ENCODE results near the gene CLRN3.

Gene CLRN3

DNA sequence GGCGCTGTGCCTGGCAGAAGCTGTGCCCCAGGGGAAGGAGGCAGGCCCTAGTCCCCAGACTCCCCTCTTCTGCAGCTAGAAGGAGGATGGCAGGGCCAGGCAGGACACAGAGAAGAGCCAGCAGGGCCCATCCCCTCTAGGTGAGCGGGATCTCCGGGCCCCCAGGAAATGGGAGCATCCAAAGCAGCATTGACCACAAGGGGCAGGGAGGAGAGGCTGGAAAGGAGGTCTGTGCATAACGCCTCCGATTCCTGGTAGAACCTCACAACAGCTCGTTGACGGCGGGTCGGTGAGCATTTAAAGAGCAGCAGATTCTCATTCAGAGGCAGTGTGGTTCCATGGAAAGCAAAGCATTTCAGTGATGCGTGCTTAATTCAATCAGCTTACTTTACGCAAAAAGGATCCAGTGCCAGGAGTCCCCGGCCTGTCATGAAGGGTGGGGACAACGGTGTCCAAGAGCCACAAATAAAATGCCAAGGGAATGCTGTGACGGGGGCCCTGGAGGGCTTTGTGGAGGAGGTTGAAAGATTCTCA is 41.0 kb downstream of the CLRN3 start:
- no peaks in the 10 kb centered on the region for H3K9me3 ChIP-seq (ENCODE audit: control insufficient read depth, low read length)
- 86% methylated on average over 14 of the region's 14 CpGs for WGBS
- H4K8ac ChIP-seq (ENCODE audit: low read length), result no peak overlapping the region
- no peak overlapping the region for H2BK12ac ChIP-seq (ENCODE audit: low read length in 2 of 2)
- H3K9ac ChIP-seq (ENCODE audit: low read length), result no peak overlapping the region
- H3K23ac ChIP-seq (ENCODE audit: low read length in 2 of 2), result no peak overlapping the region
- no peaks in the 10 kb centered on the region for H3K79me1 ChIP-seq (replicated peaks; ENCODE audit: low read length, poor library complexity, severe bottlenecking)
- H3K14ac ChIP-seq (ENCODE audit: low read length in 2 of 2), result no peak overlapping the region
- H3K4ac ChIP-seq (ENCODE audit: low read depth in 1 of 2, low read length in 2 of 2), result no peak overlapping the region
- no peak overlapping the region for H2BK5ac ChIP-seq (ENCODE audit: low read depth, low read length, poor library complexity, severe bottlenecking)
- H2BK15ac ChIP-seq (ENCODE audit: low read depth, poor library complexity, severe bottlenecking), result no peak overlapping the region
- no peak overlapping the region for H2BK120ac ChIP-seq (ENCODE audit: low read depth, low read length)
- no peak overlapping the region for H3K4me2 ChIP-seq (ENCODE audit: low read length, poor library complexity, severe bottlenecking)
- H2AFZ ChIP-seq (ENCODE audit: low read depth, low read length), result no peak overlapping the region
- no peak overlapping the region for H4K91ac ChIP-seq (ENCODE audit: low read length)
- no peak overlapping the region for H3K18ac ChIP-seq (ENCODE audit: low read depth in 1 of 2, low read length in 2 of 2)
- no peak overlapping the region for H2AK5ac ChIP-seq (ENCODE audit: low read length, severe bottlenecking)
- DNase-seq, result no peak
- H3K36me3 ChIP-seq (ENCODE audit: control insufficient read depth in 1 of 2, insufficient read depth in 2 of 2, low read depth in 1 of 2, low read length in 2 of 2), result no peaks in the 10 kb centered on the region
- H3K4me3 ChIP-seq (ENCODE audit: insufficient read depth in 1 of 2, low read depth in 1 of 2, low read length in 2 of 2), result no peak overlapping the region
- peaks cover 3% of the 10 kb centered on the region for H3K4me1 ChIP-seq (ENCODE audit: control insufficient read depth, insufficient read depth, low read depth, low read length)
- peaks cover 14 to 53% of the 10 kb centered on the region in 2 experiments for H3K27me3 ChIP-seq (ENCODE audit: control insufficient read depth in 1 of 2, insufficient read depth in 1 of 2, low read length in 2 of 2)
- no peak overlapping the region for H3K27ac ChIP-seq (ENCODE audit: low read length, poor library complexity, severe bottlenecking)

DNA sequence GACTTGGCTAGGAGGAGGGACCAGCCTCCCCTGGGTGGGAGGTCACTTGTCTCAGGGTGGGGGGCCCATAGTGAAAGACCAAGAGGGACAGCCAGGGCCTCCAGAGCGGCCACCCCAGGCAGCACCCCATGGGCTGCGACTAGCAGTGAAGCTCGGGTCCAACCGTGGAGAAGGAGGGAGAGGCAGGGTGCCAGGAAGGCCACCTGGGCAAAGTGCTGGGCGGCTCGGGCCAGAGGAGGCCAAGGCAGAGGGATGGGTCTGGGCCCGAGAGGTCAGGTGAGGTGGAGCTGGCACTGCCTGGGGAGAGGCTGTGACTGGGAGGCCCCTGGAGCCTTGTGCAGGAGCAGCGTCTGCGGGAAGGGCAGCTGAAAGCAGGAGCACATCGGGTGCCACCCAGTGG is 41.8 kb downstream of the CLRN3 start:
- no peak overlapping the region for H4K8ac ChIP-seq (ENCODE audit: low read length)
- no peak overlapping the region for H2BK120ac ChIP-seq (ENCODE audit: low read depth, low read length)
- H2BK5ac ChIP-seq (ENCODE audit: low read depth, low read length, poor library complexity, severe bottlenecking), result no peak overlapping the region
- no peaks in the 10 kb centered on the region for H3K9me3 ChIP-seq (ENCODE audit: control insufficient read depth, low read length)
- no peak overlapping the region for H3K4ac ChIP-seq (ENCODE audit: low read depth in 1 of 2, low read length in 2 of 2)
- H3K36me3 ChIP-seq (ENCODE audit: control insufficient read depth in 1 of 2, insufficient read depth in 2 of 2, low read depth in 1 of 2, low read length in 2 of 2), result no peaks in the 10 kb centered on the region
- whole genome bisulfite sequencing, result 86% methylated on average over 10 of the region's 10 CpGs
- H2AFZ ChIP-seq (ENCODE audit: low read depth, low read length), result no peak overlapping the region
- no peak overlapping the region for H2BK12ac ChIP-seq (ENCODE audit: low read length in 2 of 2)
- H3K23ac ChIP-seq (ENCODE audit: low read length in 2 of 2), result no peak overlapping the region
- H3K4me2 ChIP-seq (ENCODE audit: low read length, poor library complexity, severe bottlenecking), result no peak overlapping the region
- no peak overlapping the region for H3K14ac ChIP-seq (ENCODE audit: low read length in 2 of 2)
- H3K9ac ChIP-seq (ENCODE audit: low read length), result no peak overlapping the region
- H2BK15ac ChIP-seq (ENCODE audit: low read depth, poor library complexity, severe bottlenecking), result no peak overlapping the region
- H2AK5ac ChIP-seq (ENCODE audit: low read length, severe bottlenecking), result no peak overlapping the region
- H4K91ac ChIP-seq (ENCODE audit: low read length), result no peak overlapping the region
- H3K79me1 ChIP-seq (replicated peaks; ENCODE audit: low read length, poor library complexity, severe bottlenecking), result no peaks in the 10 kb centered on the region
- no peak for DNase-seq
- peaks cover 3% of the 10 kb centered on the region for H3K4me1 ChIP-seq (ENCODE audit: control insufficient read depth, insufficient read depth, low read depth, low read length)
- no peak overlapping the region for H3K18ac ChIP-seq (ENCODE audit: low read depth in 1 of 2, low read length in 2 of 2)
- H3K4me3 ChIP-seq (ENCODE audit: insufficient read depth in 1 of 2, low read depth in 1 of 2, low read length in 2 of 2), result no peak overlapping the region
- H3K27ac ChIP-seq (ENCODE audit: low read length, poor library complexity, severe bottlenecking), result no peak overlapping the region
- peaks cover 14 to 61% of the 10 kb centered on the region in 2 experiments for H3K27me3 ChIP-seq (ENCODE audit: control insufficient read depth in 1 of 2, insufficient read depth in 1 of 2, low read length in 2 of 2)

DNA sequence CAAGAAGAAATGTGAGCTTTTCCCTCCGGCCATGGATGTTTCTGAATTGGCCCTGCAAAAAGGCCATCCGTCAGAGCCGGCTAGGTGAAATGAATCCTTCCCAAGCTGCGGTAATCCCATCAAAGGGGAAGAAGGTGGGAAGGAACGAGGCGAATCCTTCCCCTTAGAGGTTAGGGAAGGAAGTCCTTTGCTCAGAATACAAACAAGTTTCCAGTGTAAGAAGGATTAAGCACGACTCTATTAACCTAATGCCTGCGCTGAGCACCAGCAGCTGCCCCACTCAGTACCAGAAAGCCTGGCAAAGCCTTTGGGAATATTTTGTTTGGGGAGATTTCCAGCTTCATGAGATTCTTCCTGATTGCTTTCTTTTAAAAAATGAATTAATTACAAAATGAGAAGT is 42.8 kb downstream of the CLRN3 start:
- no peak overlapping the region for H3K4ac ChIP-seq (ENCODE audit: low read depth in 1 of 2, low read length in 2 of 2)
- no peak overlapping the region for H2BK120ac ChIP-seq (ENCODE audit: low read depth, low read length)
- no peak overlapping the region for H3K14ac ChIP-seq (ENCODE audit: low read length in 2 of 2)
- no peak overlapping the region for H2AK5ac ChIP-seq (ENCODE audit: low read length, severe bottlenecking)
- H2AFZ ChIP-seq (ENCODE audit: low read depth, low read length), result no peak overlapping the region
- H3K4me1 ChIP-seq (ENCODE audit: control insufficient read depth, insufficient read depth, low read depth, low read length), result peaks cover 3% of the 10 kb centered on the region
- H2BK15ac ChIP-seq (ENCODE audit: low read depth, poor library complexity, severe bottlenecking), result no peak overlapping the region
- H2BK12ac ChIP-seq (ENCODE audit: low read length in 2 of 2), result no peak overlapping the region
- no peaks in the 10 kb centered on the region for H3K79me1 ChIP-seq (replicated peaks; ENCODE audit: low read length, poor library complexity, severe bottlenecking)
- H4K91ac ChIP-seq (ENCODE audit: low read length), result no peak overlapping the region
- H3K18ac ChIP-seq (ENCODE audit: low read depth in 1 of 2, low read length in 2 of 2), result no peak overlapping the region
- 68% methylated on average over 7 of the region's 8 CpGs for WGBS
- no peak overlapping the region for H3K23ac ChIP-seq (ENCODE audit: low read length in 2 of 2)
- H3K4me2 ChIP-seq (ENCODE audit: low read length, poor library complexity, severe bottlenecking), result no peak overlapping the region
- no peak overlapping the region for H4K8ac ChIP-seq (ENCODE audit: low read length)
- H3K4me3 ChIP-seq (ENCODE audit: insufficient read depth in 1 of 2, low read depth in 1 of 2, low read length in 2 of 2), result no peak overlapping the region
- no peak for DNase-seq
- H3K27ac ChIP-seq (ENCODE audit: low read length, poor library complexity, severe bottlenecking), result no peak overlapping the region
- no peak overlapping the region for H2BK5ac ChIP-seq (ENCODE audit: low read depth, low read length, poor library complexity, severe bottlenecking)
- H3K36me3 ChIP-seq (ENCODE audit: control insufficient read depth in 1 of 2, insufficient read depth in 2 of 2, low read depth in 1 of 2, low read length in 2 of 2), result no peaks in the 10 kb centered on the region
- peaks cover 14 to 60% of the 10 kb centered on the region in 2 experiments for H3K27me3 ChIP-seq (ENCODE audit: control insufficient read depth in 1 of 2, insufficient read depth in 1 of 2, low read length in 2 of 2)
- no peak overlapping the region for H3K9ac ChIP-seq (ENCODE audit: low read length)
- H3K9me3 ChIP-seq (ENCODE audit: control insufficient read depth, low read length), result no peaks in the 10 kb centered on the region

DNA sequence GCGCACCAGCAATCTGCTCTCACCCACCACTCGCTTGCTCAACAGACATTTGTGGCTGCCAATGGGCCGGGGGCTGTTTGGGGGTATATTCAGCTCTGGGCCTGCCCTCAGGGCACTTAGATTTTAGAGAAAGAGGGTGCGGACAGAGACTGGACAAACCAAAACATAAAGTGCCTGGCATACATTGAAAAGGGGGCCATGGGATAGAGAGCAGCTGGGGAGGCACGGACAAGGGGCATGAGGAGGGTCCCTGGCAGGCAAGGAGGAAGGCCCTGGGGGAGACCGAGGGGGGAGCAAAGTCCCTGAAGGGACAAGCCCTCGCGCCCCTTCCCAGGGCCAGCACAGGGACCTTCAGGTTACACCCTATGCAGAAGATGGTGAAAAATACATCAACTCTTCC is 43.5 kb downstream of the CLRN3 start:
- Histone ChIP-seq H3K4me2 (ENCODE audit: low read length, poor library complexity, severe bottlenecking) (no peak overlapping the region), H4K8ac (ENCODE audit: low read length) (no peak overlapping the region), H4K91ac (ENCODE audit: low read length) (no peak overlapping the region), H3K27ac (ENCODE audit: low read length, poor library complexity, severe bottlenecking) (no peak overlapping the region), H3K18ac (ENCODE audit: low read depth in 1 of 2, low read length in 2 of 2) (no peak overlapping the region), H2AFZ (ENCODE audit: low read depth, low read length) (no peak overlapping the region), H3K4ac (ENCODE audit: low read depth in 1 of 2, low read length in 2 of 2) (no peak overlapping the region), H2AK5ac (ENCODE audit: low read length, severe bottlenecking) (no peak overlapping the region), H3K4me3 (ENCODE audit: insufficient read depth in 1 of 2, low read depth in 1 of 2, low read length in 2 of 2) (no peak overlapping the region), H2BK12ac (ENCODE audit: low read length in 2 of 2) (no peak overlapping the region), H2BK5ac (ENCODE audit: low read depth, low read length, poor library complexity, severe bottlenecking) (no peak overlapping the region), H3K9me3 (ENCODE audit: control insufficient read depth, low read length) (no peaks in the 10 kb centered on the region), H3K27me3 (ENCODE audit: control insufficient read depth in 1 of 2, insufficient read depth in 1 of 2, low read length in 2 of 2) (peaks cover 14 to 63% of the 10 kb centered on the region in 2 experiments), H3K4me1 (ENCODE audit: control insufficient read depth, insufficient read depth, low read depth, low read length) (peaks cover 3% of the 10 kb centered on the region), H3K9ac (ENCODE audit: low read length) (no peak overlapping the region), H3K14ac (ENCODE audit: low read length in 2 of 2) (no peak overlapping the region), H3K79me1 (replicated peaks; ENCODE audit: low read length, poor library complexity, severe bottlenecking) (no peaks in the 10 kb centered on the region), H2BK15ac (ENCODE audit: low read depth, poor library complexity, severe bottlenecking) (no peak overlapping the region), H3K23ac (ENCODE audit: low read length in 2 of 2) (no peak overlapping the region), H3K36me3 (ENCODE audit: control insufficient read depth in 1 of 2, insufficient read depth in 2 of 2, low read depth in 1 of 2, low read length in 2 of 2) (no peaks in the 10 kb centered on the region), H2BK120ac (ENCODE audit: low read depth, low read length) (no peak overlapping the region)
- no peak for DNase-seq
- 91% methylated on average over 8 of the region's 8 CpGs for WGBS
